HTR-8/SVneo (cell line): ENCODE data around the gene B4GALT5.
"Not testable (repeated sequence)": the region's sequence is repeated elsewhere in the genome, so short reads cannot be mapped to it uniquely, and the experiment has no call there.

Source experiments
- DNase-seq: peaks from one replicate; pipeline ENCODE4 v3.0.0; 2011; ENCODE audit warnings: low spot score, mixed read lengths; ENCODE audit not compliant: insufficient read length
- FAIRE-seq: peaks from 2 replicates; lab custom pipeline; 2011; peaks lifted over from hg19 to GRCh38; lab: Jason Lieb, UNC

Gene B4GALT5

GRCh38 chr20:49739042-49739441, 25.4 kb upstream of the B4GALT5 start:
- no peak for DNase-seq
- FAIRE-seq: no peak

GRCh38 chr20:49737260-49737659, 23.6 kb upstream of the B4GALT5 start:
- FAIRE-seq: peak; percentile 36
- DNase-seq: no peak

GRCh38 chr20:49729780-49730179, 16.1 kb upstream of the B4GALT5 start:
- FAIRE-seq: peak; percentile 88
- DNase-seq: no peak

GRCh38 chr20:49727894-49728885, 14.5 kb upstream of the B4GALT5 start:
- DNase-seq: no peak
- FAIRE-seq: no peak

- DNase-seq (no peak), FAIRE-seq (no peak)
Measured at GRCh38 chr20:49727478-49727877, 13.8 kb upstream of the B4GALT5 start.

GRCh38 chr20:49725694-49726093, 12.0 kb upstream of the B4GALT5 start:
- no peak for FAIRE-seq
- DNase-seq: no peak

- not testable (repeated sequence) for DNase-seq, FAIRE-seq
Measured at GRCh38 chr20:49725224-49725606, 11.5 kb upstream of the B4GALT5 start.

GRCh38 chr20:49724408-49725223, 10.9 kb upstream of the B4GALT5 start:
- FAIRE-seq (peak; percentile 95), DNase-seq (peak; percentile 95)

- FAIRE-seq, DNase-seq: not testable (repeated sequence)
Measured at GRCh38 chr20:49723758-49724157, 10.1 kb upstream of the B4GALT5 start.

- not testable (repeated sequence) for DNase-seq, FAIRE-seq
Measured at GRCh38 chr20:49721326-49721725, 7.6 kb upstream of the B4GALT5 start.

- DNase-seq: no peak
- FAIRE-seq: peak; percentile 54
Measured at GRCh38 chr20:49715466-49715865, 1.8 kb upstream of the B4GALT5 start.

GRCh38 chr20:49712996-49713752, 504 bp downstream of the B4GALT5 start:
- FAIRE-seq (peak; percentile 88), DNase-seq (peak; percentile 59)

GRCh38 chr20:49712646-49712995, 1.1 kb downstream of the B4GALT5 start:
- FAIRE-seq (no peak), DNase-seq (no peak)

- DNase-seq (no peak), FAIRE-seq (peak; percentile 80)
Measured at GRCh38 chr20:49712118-49712517, 1.6 kb downstream of the B4GALT5 start.

- FAIRE-seq: no peak
- no peak for DNase-seq
Measured at GRCh38 chr20:49711667-49711987, 2.1 kb downstream of the B4GALT5 start.

- no peak for DNase-seq
- no peak for FAIRE-seq
Measured at GRCh38 chr20:49710971-49711666, 2.6 kb downstream of the B4GALT5 start.

- no peak for FAIRE-seq
- DNase-seq: no peak
Measured at GRCh38 chr20:49707118-49707517, 6.6 kb downstream of the B4GALT5 start.

GRCh38 chr20:49706630-49707091, 7.0 kb downstream of the B4GALT5 start:
- no peak for DNase-seq
- peak; percentile 26 for FAIRE-seq

- not testable (repeated sequence) for FAIRE-seq, DNase-seq
Measured at GRCh38 chr20:49705893-49706292, 7.8 kb downstream of the B4GALT5 start.

- DNase-seq (no peak), FAIRE-seq (no peak)
Measured at GRCh38 chr20:49705358-49705757, 8.3 kb downstream of the B4GALT5 start.
